Measurements from ENCODE around the gene UBAC1. TPM values are rescaled to one million over a fixed set of nuclear protein-coding genes. Genes with fewer than 3 reads are reported as not detected.

Gene UBAC1
- total RNA-seq, 1 experiment from 2014 or later, result 58.2 TPM

GRCh38 chr9:135898634-135899407 is 62.4 kb downstream of the UBAC1 start:
- no peak overlapping the region for H3K4me3 ChIP-seq (ENCODE audit: low read depth, low read length, poor library complexity, severe bottlenecking)
- no peak overlapping the region for H3K27ac ChIP-seq (ENCODE audit: low read depth, low read length, poor library complexity, severe bottlenecking)
- peak; percentile 69 for DNase-seq (ENCODE audit: low spot score)
- H3K36me3 ChIP-seq (ENCODE audit: insufficient read depth, low read length, poor library complexity, severe bottlenecking), result no peaks in the 10 kb centered on the region
- CTCF ChIA-PET, result no interaction called here
- H3K27me3 ChIP-seq (replicated peaks; ENCODE audit: insufficient read depth, low read depth, low read length, poor library complexity), result no peaks in the 10 kb centered on the region
- H3K9me3 ChIP-seq (ENCODE audit: low read depth, low read length, poor library complexity, severe bottlenecking), result peaks cover 40% of the 10 kb centered on the region
- no peaks in the 10 kb centered on the region for H3K4me1 ChIP-seq (ENCODE audit: insufficient read depth, low read length, poor library complexity, severe bottlenecking)
- POLR2A ChIA-PET (ENCODE audit: low non-redundant PET), result no interaction called here
- BruUV-seq (replicated peaks), result no TSS peak
- intact Hi-C loops (cut with micrococcal nuclease; ENCODE audit: unreplicated experiment), result no loop called here
- TF ChIP-seq EZH2 (IDR thresholded peaks at IDR 0.05; ENCODE audit: borderline replicate concordance, low read depth, low read length, poor library complexity, severe bottlenecking) (no peak), CTCF (conservative IDR thresholded peaks at IDR 0.05; ENCODE audit: low read depth, low read length) (no peak)

GRCh38 chr9:135896626-135897025 is 64.5 kb downstream of the UBAC1 start:
- H3K9me3 ChIP-seq (ENCODE audit: low read depth, low read length, poor library complexity, severe bottlenecking), result peaks cover 40% of the 10 kb centered on the region
- ChIA-PET POLR2A (ENCODE audit: low non-redundant PET) (no interaction called here), CTCF (no interaction called here)
- no peak for DNase-seq (ENCODE audit: low spot score)
- no TSS peak for BruUV-seq (replicated peaks)
- no peaks in the 10 kb centered on the region for H3K27me3 ChIP-seq (replicated peaks; ENCODE audit: insufficient read depth, low read depth, low read length, poor library complexity)
- H3K4me1 ChIP-seq (ENCODE audit: insufficient read depth, low read length, poor library complexity, severe bottlenecking), result peaks cover 3% of the 10 kb centered on the region
- H3K36me3 ChIP-seq (ENCODE audit: insufficient read depth, low read length, poor library complexity, severe bottlenecking), result no peaks in the 10 kb centered on the region
- intact Hi-C loops (cut with micrococcal nuclease; ENCODE audit: unreplicated experiment), result no loop called here
- TF ChIP-seq EZH2 (IDR thresholded peaks at IDR 0.05; ENCODE audit: borderline replicate concordance, low read depth, low read length, poor library complexity, severe bottlenecking) (no peak), CTCF (conservative IDR thresholded peaks at IDR 0.05; ENCODE audit: low read depth, low read length) (no peak)
- H3K4me3 ChIP-seq (ENCODE audit: low read depth, low read length, poor library complexity, severe bottlenecking), result no peak overlapping the region
- H3K27ac ChIP-seq (ENCODE audit: low read depth, low read length, poor library complexity, severe bottlenecking), result no peak overlapping the region

- BruUV-seq (replicated peaks), result no TSS peak
- Histone ChIP-seq H3K36me3 (ENCODE audit: insufficient read depth, low read length, poor library complexity, severe bottlenecking) (no peaks in the 10 kb centered on the region), H3K4me1 (ENCODE audit: insufficient read depth, low read length, poor library complexity, severe bottlenecking) (peaks cover 7% of the 10 kb centered on the region), H3K27me3 (replicated peaks; ENCODE audit: insufficient read depth, low read depth, low read length, poor library complexity) (no peaks in the 10 kb centered on the region), H3K4me3 (ENCODE audit: low read depth, low read length, poor library complexity, severe bottlenecking) (no peak overlapping the region), H3K9me3 (ENCODE audit: low read depth, low read length, poor library complexity, severe bottlenecking) (peaks cover 40% of the 10 kb centered on the region), H3K27ac (ENCODE audit: low read depth, low read length, poor library complexity, severe bottlenecking) (no peak overlapping the region)
- ChIA-PET CTCF (no interaction called here), POLR2A (ENCODE audit: low non-redundant PET) (no interaction called here)
- intact Hi-C loops (cut with micrococcal nuclease; ENCODE audit: unreplicated experiment), result no loop called here
- TF ChIP-seq EZH2 (IDR thresholded peaks at IDR 0.05; ENCODE audit: borderline replicate concordance, low read depth, low read length, poor library complexity, severe bottlenecking), result no peak
- no peak for TF ChIP-seq CTCF (conservative IDR thresholded peaks at IDR 0.05; ENCODE audit: low read depth, low read length)
- no peak for DNase-seq (ENCODE audit: low spot score)
Observed at GRCh38 chr9:135896205-135896604, 65.0 kb downstream of the UBAC1 start.
